RPMI8226 (cell line): ENCODE data around the gene NEURL1B.
A peak's percentile ranks its signal among the peaks of the same experiment; 100 is the strongest.
"Not testable (repeated sequence)": the region's sequence is repeated elsewhere in the genome, so short reads cannot be mapped to it uniquely, and the experiment has no call there.

Experiments
- DNase-seq: peaks from one replicate; pipeline ENCODE4 v3.0.0-alpha.2; 2015

Gene NEURL1B

GRCh38 chr5:172700365-172701290 is 59.6 kb downstream of the NEURL1B start:
- peak; percentile 32 for DNase-seq

GRCh38 chr5:172701291-172701656 is 60.2 kb downstream of the NEURL1B start:
- DNase-seq = no peak

DNA sequence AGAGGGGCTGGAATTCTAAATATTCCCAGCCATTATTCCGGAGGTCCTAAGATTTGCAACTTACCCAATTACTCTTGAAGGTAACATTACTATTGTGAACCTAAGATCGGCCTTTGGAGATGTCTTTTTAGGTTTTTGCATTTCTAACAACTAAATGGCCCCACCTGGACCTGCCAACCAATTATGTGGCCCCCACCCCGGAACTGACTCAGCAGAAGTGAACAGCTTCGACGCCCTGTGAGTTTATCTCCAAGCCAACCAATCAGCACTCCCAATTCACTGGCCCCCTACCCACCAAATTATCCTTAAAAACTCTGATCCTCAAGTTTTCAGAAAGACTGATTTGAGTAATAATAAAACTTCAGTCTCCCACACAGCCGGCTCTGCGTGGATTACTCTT is 62.9 kb downstream of the NEURL1B start:
- no peak for DNase-seq

- DNase-seq = no peak
Observed at GRCh38 chr5:172705576-172706084, 64.6 kb downstream of the NEURL1B start.

- DNase-seq = no peak
Observed at GRCh38 chr5:172706796-172707195, 65.7 kb downstream of the NEURL1B start.

GRCh38 chr5:172707285-172708182 is 66.5 kb downstream of the NEURL1B start:
- peak; percentile 60 for DNase-seq

GRCh38 chr5:172708183-172708505 is 67.1 kb downstream of the NEURL1B start:
- DNase-seq = no peak

DNA sequence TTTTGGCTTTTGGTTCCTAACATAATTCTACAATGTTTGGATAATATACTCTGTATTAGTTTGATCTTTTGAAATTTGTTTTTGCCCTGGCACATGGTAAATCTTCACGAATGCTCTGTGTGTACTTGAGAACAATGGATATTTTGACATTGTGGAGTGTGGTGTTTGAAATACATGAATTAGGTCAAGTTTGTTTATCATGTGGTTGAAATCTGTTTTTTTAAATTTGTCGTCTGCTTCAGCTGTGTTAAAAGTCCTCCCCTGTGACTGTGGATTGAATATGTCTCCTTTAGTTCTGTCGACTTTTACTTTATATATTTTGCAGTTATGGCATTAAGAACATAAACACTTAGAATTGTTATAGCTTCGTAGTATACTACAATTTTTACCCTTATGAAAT is 69.6 kb downstream of the NEURL1B start:
- no peak for DNase-seq

DNA sequence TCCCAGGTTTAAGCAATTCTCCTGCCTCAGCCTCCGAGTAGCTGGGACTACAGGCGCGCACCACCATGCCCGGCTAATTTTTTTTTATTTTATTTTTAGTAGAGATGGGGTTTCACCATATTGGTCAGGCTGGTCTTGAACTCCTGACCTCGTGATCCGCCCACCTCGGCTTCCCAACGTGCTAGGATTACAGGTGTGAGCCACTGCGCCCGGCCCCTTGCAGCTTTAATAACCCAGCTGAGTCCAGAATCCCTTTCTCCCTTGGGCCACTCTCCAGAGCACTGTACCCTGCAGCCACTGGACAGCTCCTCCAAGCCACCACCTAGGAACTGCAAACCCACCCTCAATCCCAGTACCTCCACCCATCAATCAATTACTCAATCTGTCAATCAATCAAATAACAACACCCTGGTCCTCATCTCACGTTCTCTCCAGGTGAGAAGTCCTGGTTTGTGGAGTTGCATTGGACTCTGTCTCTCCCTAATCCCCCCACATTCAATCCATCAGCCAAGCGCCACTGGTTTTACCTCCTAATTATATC is 70.3 kb downstream of the NEURL1B start:
- not testable (repeated sequence) for DNase-seq

DNA sequence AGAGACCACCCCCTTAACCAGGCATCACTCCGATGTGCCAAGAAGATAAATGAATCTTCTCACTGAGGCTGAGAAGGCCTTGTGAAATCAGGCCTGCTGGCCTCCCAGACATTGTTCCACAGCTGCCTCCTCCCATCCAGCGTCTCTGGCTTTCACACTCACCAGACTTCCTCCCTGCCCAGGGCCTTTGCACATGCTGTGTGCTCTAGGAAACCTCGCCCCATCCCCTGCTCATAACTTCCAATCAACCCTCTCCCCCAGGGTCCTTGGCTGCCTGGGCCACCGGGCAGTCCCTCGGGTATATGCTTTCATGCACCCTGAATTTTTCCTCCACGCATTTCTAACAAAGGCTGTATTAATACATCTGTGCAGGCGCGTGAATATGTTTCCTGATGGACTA is 71.5 kb downstream of the NEURL1B start:
- no peak for DNase-seq

DNA sequence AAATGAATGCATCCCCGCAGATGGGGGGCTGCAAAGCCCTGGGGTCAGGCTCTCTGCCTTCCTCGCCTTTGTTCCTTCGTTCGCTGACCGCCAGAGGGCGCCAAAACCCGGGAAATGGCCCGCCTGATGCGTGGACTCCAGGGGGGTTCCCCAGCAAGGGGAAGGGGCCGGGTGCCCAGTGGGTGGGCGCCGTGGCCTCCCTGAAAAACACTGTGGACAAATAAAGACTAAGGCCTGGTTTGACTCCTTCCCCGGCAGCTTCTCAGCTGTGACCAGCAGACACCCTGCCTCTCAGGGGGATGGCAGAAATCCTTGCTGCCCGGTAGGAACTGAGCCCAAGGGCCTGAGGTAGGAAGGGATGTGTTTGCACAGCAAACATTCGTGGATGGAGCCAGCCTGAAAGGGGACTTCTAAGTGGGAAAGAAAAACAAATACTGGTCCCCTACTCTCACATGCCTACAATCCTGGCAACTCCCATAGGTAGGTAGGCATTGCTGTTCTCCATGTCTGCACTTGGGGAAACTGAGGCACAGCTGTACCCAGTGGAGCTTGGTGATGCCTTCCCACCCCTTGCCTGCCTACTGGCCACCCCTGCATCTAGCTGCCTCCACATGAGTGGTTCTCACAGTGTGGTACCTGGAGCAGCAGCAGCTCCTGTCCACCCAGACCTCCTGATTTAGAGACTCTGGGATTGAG is 72.2 kb downstream of the NEURL1B start:
- DNase-seq = peak; percentile 49

DNA sequence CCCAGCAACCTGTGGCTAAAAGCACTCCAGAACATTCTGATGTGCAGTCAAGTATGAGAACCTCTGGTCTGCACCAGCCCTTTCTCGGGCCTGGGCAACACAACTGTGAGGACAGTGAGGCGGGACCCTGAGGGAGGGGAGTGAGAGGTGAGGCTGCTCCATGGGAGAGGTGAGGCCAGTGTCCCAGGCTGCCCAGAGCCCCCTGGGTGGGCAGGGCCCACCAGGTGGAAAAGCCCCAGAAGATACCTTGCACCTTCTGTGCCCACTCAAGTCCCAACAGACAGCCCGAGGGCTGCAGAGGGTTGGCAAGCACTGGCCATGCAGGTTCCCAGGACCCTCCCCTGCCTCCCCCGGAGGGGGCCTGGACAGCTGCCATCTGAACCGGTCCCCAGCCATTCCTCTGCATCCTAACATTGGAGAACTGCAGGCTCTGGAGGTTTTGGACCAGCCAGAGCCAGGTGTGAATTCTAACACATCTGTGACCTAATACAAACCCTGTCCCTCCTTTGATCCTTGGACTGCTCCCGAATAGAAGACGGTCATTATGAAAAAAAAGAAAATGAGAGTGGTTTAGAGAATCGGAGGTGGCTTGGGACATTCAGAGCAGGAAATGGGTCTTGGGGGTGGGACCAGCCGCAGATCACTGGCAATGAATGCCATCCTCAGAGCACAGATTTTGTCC is 72.9 kb downstream of the NEURL1B start:
- DNase-seq = no peak

GRCh38 chr5:172714491-172715420 is 73.7 kb downstream of the NEURL1B start:
- peak; percentile 78 for DNase-seq

DNA sequence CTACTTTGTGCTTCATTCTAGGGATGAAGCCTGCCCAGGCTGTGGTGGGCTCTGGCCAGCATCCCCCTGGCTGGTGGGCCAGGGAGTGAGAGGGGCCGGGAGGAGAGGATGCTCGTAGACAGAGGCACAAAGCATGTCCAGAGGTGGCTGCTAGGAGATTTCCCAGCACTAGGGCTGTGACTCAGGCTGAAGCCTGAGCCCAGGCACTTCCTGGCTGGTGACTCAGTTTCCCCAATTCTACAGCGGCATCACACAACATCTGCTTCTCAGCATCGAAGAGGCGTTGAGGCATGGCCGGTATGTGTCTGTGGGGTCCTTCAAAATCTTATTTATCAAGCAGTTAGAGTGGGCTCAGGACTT is 74.3 kb downstream of the NEURL1B start:
- DNase-seq = no peak

DNA sequence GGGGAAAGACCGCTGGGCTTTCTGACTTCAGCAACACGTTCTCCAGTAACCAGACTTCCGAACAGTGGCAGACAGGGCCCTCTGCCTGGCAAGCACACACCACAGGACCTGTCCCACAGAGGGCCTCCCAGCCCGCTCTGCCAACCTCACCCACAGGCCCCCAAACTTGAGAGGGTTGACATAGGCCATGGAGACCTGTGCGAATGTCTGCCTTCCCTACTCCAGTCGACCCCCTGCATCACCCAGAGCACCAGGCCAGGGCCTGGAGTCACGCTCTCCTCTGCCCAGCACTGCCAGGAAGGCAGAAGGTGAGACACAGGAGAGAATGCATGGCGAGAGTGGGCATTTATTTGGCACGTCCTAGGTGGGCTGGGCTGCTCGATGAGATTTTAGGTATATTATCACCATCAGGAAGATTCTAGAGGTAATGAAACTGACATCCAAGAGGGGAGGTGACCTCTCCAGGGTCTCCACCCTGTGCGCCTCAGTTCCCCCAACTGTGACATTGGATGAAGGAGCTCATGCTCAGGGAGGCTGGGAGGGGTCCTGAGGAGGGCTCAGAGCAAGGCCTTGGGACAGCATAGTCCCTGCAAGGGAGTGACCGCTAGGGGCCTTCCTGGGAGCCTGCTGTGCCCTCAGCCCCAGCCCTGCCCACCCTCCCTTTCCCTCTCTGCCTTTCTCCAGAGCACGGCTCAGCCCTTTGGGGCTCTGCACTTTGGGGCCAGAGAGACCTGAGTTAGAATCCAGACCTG is 75.0 kb downstream of the NEURL1B start:
- DNase-seq = no peak

DNA sequence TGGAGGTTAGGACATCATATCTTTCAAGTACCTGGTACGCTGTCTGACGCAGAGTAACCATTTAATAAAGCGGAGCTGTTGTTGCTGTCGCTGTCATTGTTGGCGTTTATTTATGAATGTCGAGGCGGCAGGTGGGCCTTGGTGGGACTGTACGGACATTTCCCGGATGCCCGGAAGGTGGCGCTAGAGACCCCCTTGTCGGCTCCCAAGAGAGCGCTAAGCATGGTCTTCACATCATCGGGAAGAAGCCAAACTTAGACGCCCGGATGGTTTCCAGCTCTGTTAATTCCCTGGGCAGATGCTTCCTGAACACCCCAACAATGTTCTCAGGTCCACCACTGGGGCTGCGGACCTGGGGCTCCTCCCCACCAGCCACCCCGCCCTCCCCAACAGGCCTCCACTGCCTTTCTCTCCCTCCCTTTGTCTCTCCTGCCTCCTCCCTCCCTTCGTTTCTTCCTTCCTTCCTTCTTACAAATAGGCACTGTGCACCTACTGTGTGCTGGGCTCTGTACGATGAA is 75.8 kb downstream of the NEURL1B start:
- DNase-seq = peak; percentile 76

GRCh38 chr5:172717481-172718195 is 76.6 kb downstream of the NEURL1B start:
- peak; percentile 28 for DNase-seq

DNA sequence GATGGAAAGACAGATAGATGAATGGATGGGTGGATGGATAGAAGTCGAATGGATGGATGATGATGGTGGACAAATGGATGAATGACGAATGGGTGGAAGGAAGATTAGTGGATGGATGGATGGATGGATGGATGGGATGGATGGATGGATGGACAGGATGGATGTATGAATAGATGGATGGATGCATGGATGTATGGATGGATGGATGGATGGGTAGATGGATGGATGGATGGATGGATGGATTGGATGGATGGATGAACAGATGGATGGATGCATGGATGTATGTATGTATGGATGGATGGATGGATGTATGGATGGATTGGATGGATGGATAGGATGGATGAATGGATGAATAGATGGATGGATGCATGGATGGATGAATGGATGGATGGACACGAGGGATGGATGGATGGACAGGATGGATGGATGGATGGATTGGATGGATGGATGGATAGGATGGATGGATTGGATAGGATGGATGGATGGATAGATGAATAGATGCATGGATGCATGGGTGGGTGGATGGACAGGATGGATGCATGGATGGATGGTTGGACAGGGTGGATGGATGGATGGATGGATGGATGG is 77.6 kb downstream of the NEURL1B start:
- DNase-seq = no peak

- DNase-seq = no peak
Observed at GRCh38 chr5:172719211-172719610, 78.1 kb downstream of the NEURL1B start.
